Measurements from ENCODE around the gene PWWP2A.

DNA sequence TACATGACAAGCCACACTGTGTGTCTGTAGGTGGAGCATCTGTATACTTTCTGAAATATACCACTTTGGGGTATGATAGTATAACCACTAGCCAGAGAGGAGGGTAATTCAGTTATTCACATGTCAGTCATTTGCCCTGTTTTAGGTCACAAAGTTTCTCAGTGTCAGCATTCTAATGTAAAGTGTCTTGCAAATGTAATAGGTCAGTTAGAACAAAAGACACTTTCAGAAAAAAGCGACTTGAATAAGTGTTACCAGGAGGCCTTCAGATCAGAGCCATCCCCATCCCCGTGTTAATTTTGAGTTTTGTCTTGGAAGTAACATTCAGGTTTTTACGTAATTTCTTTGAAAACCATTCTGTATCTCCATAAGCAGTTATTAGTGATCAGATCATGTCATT, 76.6 kb downstream of the PWWP2A start:
- TF ChIP-seq CTCF (IDR thresholded peaks at IDR 0.05; ENCODE audit: borderline replicate concordance, extremely low read depth, low read length, poor library complexity, severe bottlenecking) (no peak), EZH2 (IDR thresholded peaks at IDR 0.05; ENCODE audit: borderline replicate concordance, low read depth, low read length, severe bottlenecking) (no peak)
